Lower lobe of right lung (tissue), 2 donors: Measurements from ENCODE around the gene CUEDC1. TPM values are rescaled to one million over a fixed set of nuclear protein-coding genes. Genes with fewer than 3 reads are reported as not detected.

ENCODE experiments used
- ATAC-seq, 2 donors: fragments of 200-7000 bp; cut with Tn5 transposase; one replicate each; pipeline ENCODE4 v1.9.1; 2020 to 2022; ENCODE audit warnings: mild to moderate bottlenecking in 2 of 2, moderate library complexity in 2 of 2
- DNase-seq: peaks from one replicate; pipeline ENCODE4 v3.0.0-alpha.2; 2020
- H3K27ac ChIP-seq: fragments of 200-600 bp; one replicate; pipeline ENCODE4 v1.8.0; 2022
- H3K27me3 ChIP-seq: fragments of 200-600 bp; one replicate; pipeline ENCODE4 v1.8.0; 2022; ENCODE audit warnings: low read depth
- H3K36me3 ChIP-seq: fragments of 200-600 bp; one replicate; pipeline ENCODE4 v1.8.0; 2022; ENCODE audit warnings: mild to moderate bottlenecking
- H3K4me1 ChIP-seq: fragments of 200-600 bp; one replicate; pipeline ENCODE4 v1.8.0; 2022
- H3K4me3 ChIP-seq: fragments of 200-600 bp; one replicate; pipeline ENCODE4 v1.8.0; 2022; ENCODE audit warnings: mild to moderate bottlenecking
- H3K9me3 ChIP-seq: fragments of 200-600 bp; one replicate; pipeline ENCODE4 v1.8.0; 2022
- CTCF ChIP-seq: fragments of 200-600 bp; IDR thresholded peaks from one replicate; pipeline ENCODE4 v1.8.0; 2022; ENCODE audit warnings: antibody characterized with exemption, mild to moderate bottlenecking
- intact Hi-C: fragments of 100-400 bp; cut with DNase I; formaldehyde crosslinking; loops from one replicate; pipeline ENCODE4 v1.11.0; 2022
- total RNA-seq: library from RNA; stranded (reverse); fragmentation: NEBNext Ultra II Directional; extraction: Animal tissue kit (Norgen Biotek cat#: 25700); gene quantifications from one replicate; pipeline ENCODE4 v1.2.1, GENCODE V29; 2021
- donor health status: DM: no; HTN: yes; CAD: no; lungs with severe emphysema.

The CUEDC1 gene
- total RNA-seq, 1 donor from 2014 or later, result 42.8 TPM

DNA sequence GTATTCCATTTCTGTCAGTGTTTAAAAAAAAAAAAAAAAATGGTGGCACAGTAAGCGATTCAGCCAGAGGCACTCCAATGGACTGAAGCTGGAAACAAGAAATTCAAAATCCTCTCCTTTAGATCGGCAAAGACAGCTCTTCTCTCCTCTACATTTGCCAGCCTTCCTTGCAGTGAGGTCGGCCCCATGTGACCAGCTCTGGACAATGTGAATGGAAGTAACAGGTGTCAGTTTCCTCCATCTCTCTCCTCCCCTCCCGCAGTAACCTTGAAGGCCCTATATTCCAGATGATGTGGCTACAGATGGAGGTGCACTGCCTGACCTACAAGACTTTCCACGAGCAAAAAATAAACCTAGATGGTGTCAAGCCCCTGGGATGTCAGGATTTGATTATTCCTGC is 15.0 kb downstream of the CUEDC1 start:
- no peak overlapping the region for H3K4me3 ChIP-seq
- peaks cover 77% of the 10 kb centered on the region for H3K4me1 ChIP-seq
- TF ChIP-seq CTCF, result no peak
- no peaks in the 10 kb centered on the region for H3K36me3 ChIP-seq
- no peak for ATAC-seq
- no peak for DNase-seq
- peak overlapping the region; percentile 18 for H3K27ac ChIP-seq
- no peaks in the 10 kb centered on the region for H3K9me3 ChIP-seq
- intact Hi-C loops, result no loop called here
- no peaks in the 10 kb centered on the region for H3K27me3 ChIP-seq

DNA sequence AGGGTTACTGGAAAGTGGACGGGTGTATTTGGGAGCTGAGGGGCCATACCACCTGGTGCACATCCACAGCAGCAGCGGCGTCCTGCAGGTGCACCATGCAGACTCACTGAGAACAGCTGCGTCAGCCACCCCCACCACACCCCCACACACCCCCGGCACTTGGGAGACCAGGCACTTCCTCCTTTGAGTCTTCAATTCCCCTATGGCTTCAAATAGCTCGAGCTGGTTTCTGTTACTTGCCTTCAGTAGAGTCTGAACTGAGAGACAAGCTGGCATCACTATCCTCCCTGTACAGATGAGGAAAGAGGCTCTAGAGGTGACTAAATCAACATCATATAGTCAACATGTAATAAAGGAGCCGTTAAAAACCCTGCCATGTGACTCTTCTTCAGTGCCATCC is 15.4 kb downstream of the CUEDC1 start:
- peak overlapping the region; percentile 18 for H3K27ac ChIP-seq
- H3K4me3 ChIP-seq, result no peak overlapping the region
- no peaks in the 10 kb centered on the region for H3K27me3 ChIP-seq
- H3K9me3 ChIP-seq, result no peaks in the 10 kb centered on the region
- H3K4me1 ChIP-seq, result peaks cover 82% of the 10 kb centered on the region
- H3K36me3 ChIP-seq, result no peaks in the 10 kb centered on the region
- intact Hi-C loops, result no loop called here
- ATAC-seq (peak; percentile 15 to 57), DNase-seq (peak; percentile 77)
- TF ChIP-seq CTCF, result no peak

DNA sequence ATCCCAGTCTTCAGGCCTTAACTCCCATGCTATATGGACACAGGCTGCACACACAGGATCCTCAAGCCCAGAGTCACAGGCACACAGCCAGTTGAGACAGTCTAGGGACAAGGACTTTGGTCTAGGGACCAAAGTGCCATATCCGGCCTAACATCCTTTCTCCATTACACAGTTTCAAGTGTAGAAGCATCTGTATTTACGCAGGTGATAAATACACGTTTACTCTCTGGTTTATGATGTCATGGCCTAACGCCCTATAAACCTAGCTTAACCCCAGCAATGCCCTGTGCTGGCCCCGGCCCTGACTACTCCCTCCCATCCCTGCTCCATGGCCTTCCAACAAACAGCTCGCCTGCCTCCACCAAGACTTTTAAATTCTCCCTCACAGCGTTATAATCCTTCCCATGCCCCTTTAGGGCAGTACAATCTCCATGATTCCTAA is 17.1 kb downstream of the CUEDC1 start:
- Histone ChIP-seq H3K27ac (no peak overlapping the region), H3K4me3 (no peak overlapping the region), H3K36me3 (no peaks in the 10 kb centered on the region), H3K9me3 (no peaks in the 10 kb centered on the region), H3K4me1 (peaks cover 76% of the 10 kb centered on the region), H3K27me3 (no peaks in the 10 kb centered on the region)
- TF ChIP-seq CTCF, result no peak
- intact Hi-C loops, result no loop called here
- no peak for ATAC-seq
- DNase-seq, result no peak

DNA sequence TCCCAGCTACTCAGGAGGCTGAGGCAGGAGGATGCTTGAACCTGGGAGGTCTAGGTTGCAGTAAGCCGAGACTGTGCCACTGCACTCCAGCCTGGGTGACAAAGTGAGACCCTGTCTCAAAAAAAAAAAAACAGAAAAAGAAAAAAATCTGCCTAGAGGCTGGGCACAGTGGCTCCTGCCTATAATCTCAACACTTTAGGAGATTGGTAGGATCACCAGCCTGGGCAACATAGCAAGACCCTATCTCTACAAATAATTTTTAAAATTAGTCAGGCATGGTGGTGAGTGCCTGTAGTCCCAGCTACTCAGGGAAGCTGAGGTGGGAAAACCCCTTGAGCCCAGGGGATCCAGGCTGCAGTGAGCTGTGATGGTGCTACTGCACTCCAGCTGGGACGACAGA is 17.7 kb downstream of the CUEDC1 start:
- H3K27ac ChIP-seq, result peak overlapping the region; percentile 21
- H3K4me1 ChIP-seq, result peaks cover 73% of the 10 kb centered on the region
- no peak for TF ChIP-seq CTCF
- no peak for DNase-seq
- no peaks in the 10 kb centered on the region for H3K9me3 ChIP-seq
- H3K4me3 ChIP-seq, result no peak overlapping the region
- no peak for ATAC-seq
- no peaks in the 10 kb centered on the region for H3K27me3 ChIP-seq
- intact Hi-C loops, result no loop called here
- H3K36me3 ChIP-seq, result no peaks in the 10 kb centered on the region

DNA sequence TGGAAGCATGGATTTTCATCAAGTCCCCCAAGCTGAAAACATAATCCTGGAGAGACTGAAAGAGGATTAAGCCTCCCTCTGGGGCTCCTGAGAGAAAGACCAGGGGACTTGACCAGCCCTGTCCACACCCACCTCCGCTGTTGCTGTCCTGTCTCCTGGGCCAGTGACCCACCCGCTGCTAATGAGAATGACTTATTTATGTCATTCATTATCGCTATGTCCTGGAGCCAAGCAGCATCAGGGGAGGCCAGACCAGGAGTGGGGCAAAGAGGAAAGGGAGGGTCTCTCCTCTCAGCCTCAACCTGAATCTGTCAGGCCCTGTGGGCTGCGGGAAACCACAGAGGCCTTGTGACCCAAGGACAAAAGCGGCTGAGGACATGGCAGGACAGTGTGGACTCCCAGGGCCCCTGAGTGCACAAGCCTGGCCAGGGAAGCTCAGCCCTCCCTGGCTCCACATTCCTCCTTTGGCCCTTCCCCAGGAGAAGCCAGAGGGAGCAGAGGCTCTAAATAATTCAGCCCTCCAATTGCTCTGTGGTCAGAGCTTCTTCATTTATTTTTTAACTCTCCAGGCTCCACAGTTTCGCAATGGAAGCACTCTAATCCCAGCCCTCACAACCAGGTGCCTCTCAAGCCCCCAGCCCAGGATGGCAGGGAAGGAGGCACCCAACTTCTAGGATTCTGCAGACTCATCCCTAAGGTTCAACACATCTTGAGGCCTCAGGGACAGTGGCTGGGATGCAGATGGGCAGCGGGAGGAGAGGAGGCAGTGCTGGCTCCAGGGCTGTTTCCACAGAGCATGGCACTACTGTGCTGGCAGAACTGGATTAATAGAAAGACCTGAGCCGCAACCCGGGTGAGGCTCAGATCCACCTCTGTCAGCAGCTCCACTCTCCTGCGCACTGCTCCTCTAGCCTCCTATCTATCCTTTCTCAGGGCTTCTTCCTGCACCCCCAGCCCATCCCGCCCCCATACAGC is 19.1 kb downstream of the CUEDC1 start:
- Histone ChIP-seq H3K27me3 (no peaks in the 10 kb centered on the region), H3K36me3 (no peaks in the 10 kb centered on the region), H3K9me3 (no peaks in the 10 kb centered on the region), H3K4me3 (no peak overlapping the region), H3K27ac (peak overlapping the region; percentile 86), H3K4me1 (peaks cover 70% of the 10 kb centered on the region)
- ATAC-seq (peak; percentile 56 to 74), DNase-seq (no peak)
- TF ChIP-seq CTCF, result no peak
- intact Hi-C loops, result no loop called here
